Spleen (tissue), 11 donors: ENCODE data around the gene BUD31. TPM values are rescaled to one million over a fixed set of nuclear protein-coding genes. Genes with fewer than 3 reads are reported as not detected.

Source experiments
- DNase-seq: peaks from one replicate; pipeline ENCODE4 v3.0.0-alpha.2; 2020
- H3K27ac ChIP-seq, 8 donors: fragments of 200-600 bp; sonication (generic) in 7 of 8; 1 replicate in 4 of 8; 2 replicates in 4 of 8; pipeline versions ENCODE4 v1.5.0 to v1.8.0; 2016 to 2021; ENCODE audit warnings: inconsistent platforms in 4 of 8, mild to moderate bottlenecking in 4 of 8, moderate library complexity in 1 of 8
- H3K27me3 ChIP-seq, 7 donors: fragments of 200-600 bp; sonication (generic) in 6 of 7; replicated peaks in 1 of 7; 1 replicate in 4 of 7; 2 replicates in 3 of 7; pipeline versions ENCODE4 v1.5.0 to v1.8.0; 2016 to 2021; ENCODE audit warnings: inconsistent platforms in 3 of 7, mild to moderate bottlenecking in 1 of 7
- H3K36me3 ChIP-seq, 6 donors: fragments of 200-600 bp; sonication (generic) in 5 of 6; 1 replicate in 4 of 6; 2 replicates in 2 of 6; pipeline versions ENCODE4 v1.5.0 to v1.8.0; 2016 to 2021; ENCODE audit warnings: inconsistent platforms in 2 of 6
- H3K4me1 ChIP-seq, 6 donors: fragments of 200-600 bp; sonication (generic) in 5 of 6; 1 replicate in 3 of 6; 2 replicates in 3 of 6; pipeline versions ENCODE4 v1.5.0 to v1.8.0; 2016 to 2021; ENCODE audit warnings: inconsistent platforms in 3 of 6
- H3K4me3 ChIP-seq, 8 donors: fragments of 200-600 bp; sonication (generic) in 7 of 8; 1 replicate in 4 of 8; 2 replicates in 4 of 8; pipeline versions ENCODE4 v1.5.0 to v1.8.0; 2016 to 2021; ENCODE audit warnings: inconsistent platforms in 4 of 8, mild to moderate bottlenecking in 4 of 8, moderate library complexity in 2 of 8
- H3K9me3 ChIP-seq, 8 donors: fragments of 200-600 bp; sonication (generic) in 7 of 8; 1 replicate in 4 of 8; 2 replicates in 4 of 8; pipeline versions ENCODE4 v1.5.0 to v1.8.0; 2016 to 2021; ENCODE audit warnings: inconsistent platforms in 4 of 8
- CTCF ChIP-seq, 11 experiments: fragments of 200-600 bp in 7 of 11; fragments of 450-650 bp in 4 of 11; sonication (generic) in 4 of 11; IDR thresholded peaks in 8 of 11; conservative IDR thresholded peaks in 3 of 11; 1 replicate in 7 of 11; 2 replicates in 4 of 11; pipeline versions ENCODE4 v1.4.0 to v1.8.0; 2016 to 2021; ENCODE audit warnings: antibody characterized with exemption in 11 of 11, inconsistent platforms in 4 of 11, mild to moderate bottlenecking in 1 of 11
- POLR2A ChIP-seq, 3 donors: fragments of 450-650 bp; IDR thresholded peaks; one replicate each; pipeline ENCODE4 v1.5.1; 2017; ENCODE audit warnings: antibody characterized with exemption in 3 of 3, mild to moderate bottlenecking in 1 of 3
- POLR2AphosphoS5 ChIP-seq, 3 donors: sonication (generic); formaldehyde crosslinking; IDR thresholded peaks; one replicate each; pipeline ENCODE4 v1.5.1; 2017; ENCODE audit warnings: antibody characterized with exemption in 3 of 3
- WGBS, 5 donors: extraction: QIAGEN DNeasy Blood & Tissue Kit in 3 of 5; methylation state at CpG; one replicate each; pipeline versions ENCODE4 v1.1.5 to v1.1.7; 2013 to 2018; 5-methylcytosine and 5-hydroxymethylcytosine counted together
- intact Hi-C: fragments of 100-400 bp; cut with DNase I; formaldehyde crosslinking; loops from one replicate; pipeline ENCODE4 v1.15.0; 2023; ENCODE audit warnings: low total_unique reads
- polyA plus RNA-seq, 3 donors: library from polyadenylated mRNA; stranded (reverse); fragments of 200-250 nt; gene quantifications; one replicate each; pipeline ENCODE4 v1.2.1, GENCODE V29; 2013
- total RNA-seq, 7 donors: library from RNA; depleted of rRNA in 3 of 7; stranded (reverse); fragments of >200 nt in 3 of 7; fragmentation: NEBNext Ultra II Directional in 4 of 7; extraction: Animal tissue kit (Norgen Biotek cat#: 25700) in 4 of 7; gene quantifications; one replicate each; pipeline versions ENCODE4 v1.1.0 to v1.2.1, GENCODE V29; 2016 to 2021
- donor health status: healthy with polysubstance abuse.
- donor health status: DM: no; HTN: no; CAD: no; lungs with moderate emphysema.
- donor health status: DM: no; HTN: no; CAD: no.
- donor health status: Bipolar disorder and iron deficiency.
- donor health status: healthy.
- donor health status: DM: no; HTN: no; CAD: no.
- donor health status: DM: yes; HTN: yes; CAD: no.

BUD31 gene
- total and polyA plus RNA-seq, 10 donors: 48.4 to 124 (median 71.0) TPM

- WGBS, 5 donors: 66 to 88% (median 83%) methylated on average over 13 of the region's 13 CpGs
- intact Hi-C loops: no loop called here
- Histone ChIP-seq H3K36me3 (peaks cover 0 to 100% (median 80%) of the 10 kb centered on the region in 6 donors), H3K9me3 (no peaks in the 10 kb centered on the region), H3K27ac (no peak overlapping the region), H3K4me1 (peaks cover 0 to 48% (median 19%) of the 10 kb centered on the region in 6 donors), H3K27me3 (no peaks in the 10 kb centered on the region), H3K4me3 (no peak overlapping the region)
- TF ChIP-seq POLR2A (IDR thresholded peaks at IDR 0.05): no peak
- no peak for TF ChIP-seq POLR2AphosphoS5 (IDR thresholded peaks at IDR 0.05)
- TF ChIP-seq CTCF (IDR thresholded peaks at IDR 0.05 in 8 of 11, conservative IDR thresholded peaks at IDR 0.05 in 3 of 11): no peak
- DNase-seq: no peak
Observed at GRCh38 chr7:99456288-99456687, 47.5 kb downstream of the BUD31 start.

- intact Hi-C loops: no loop called here
- Histone ChIP-seq H3K27me3 (no peaks in the 10 kb centered on the region), H3K4me3 (no peak overlapping the region), H3K27ac (no peak overlapping the region), H3K36me3 (peaks cover 0 to 100% (median 76%) of the 10 kb centered on the region in 6 donors), H3K9me3 (no peaks in the 10 kb centered on the region), H3K4me1 (peaks cover 0 to 56% (median 23%) of the 10 kb centered on the region in 6 donors)
- DNase-seq: no peak
- WGBS, 5 donors: 84 to 92% (median 87%) methylated on average over 6 of the region's 6 CpGs
- TF ChIP-seq CTCF (IDR thresholded peaks at IDR 0.05 in 8 of 11, conservative IDR thresholded peaks at IDR 0.05 in 3 of 11) (no peak), POLR2AphosphoS5 (IDR thresholded peaks at IDR 0.05) (no peak), POLR2A (IDR thresholded peaks at IDR 0.05) (no peak)
Observed at GRCh38 chr7:99457050-99457649, 48.4 kb downstream of the BUD31 start.

- WGBS, 5 donors: 76 to 87% (median 85%) methylated on average over 13 to 26 of the region's 26 CpGs
- Histone ChIP-seq H3K4me3 (no peak overlapping the region), H3K27ac (no peak overlapping the region), H3K36me3 (peaks cover 0 to 100% (median 69%) of the 10 kb centered on the region in 6 donors), H3K27me3 (no peaks in the 10 kb centered on the region), H3K9me3 (no peaks in the 10 kb centered on the region), H3K4me1 (peaks cover 3 to 56% (median 26%) of the 10 kb centered on the region in 6 donors)
- intact Hi-C loops: no loop called here
- TF ChIP-seq POLR2AphosphoS5 (IDR thresholded peaks at IDR 0.05) (peak; percentile 24 to 65 (median 32)), CTCF (IDR thresholded peaks at IDR 0.05 in 8 of 11, conservative IDR thresholded peaks at IDR 0.05 in 3 of 11) (no peak), POLR2A (IDR thresholded peaks at IDR 0.05) (no peak)
- DNase-seq: no peak
Observed at GRCh38 chr7:99457650-99458493, 49.1 kb downstream of the BUD31 start.

- Histone ChIP-seq H3K4me1 (peaks cover 3 to 61% (median 36%) of the 10 kb centered on the region in 6 donors), H3K27me3 (no peaks in the 10 kb centered on the region), H3K27ac (no peak overlapping the region), H3K36me3 (peaks cover 0 to 100% (median 60%) of the 10 kb centered on the region in 6 donors), H3K9me3 (no peaks in the 10 kb centered on the region), H3K4me3 (no peak overlapping the region)
- DNase-seq: no peak
- intact Hi-C loops: no loop called here
- 87 to 97% (median 91%) methylated on average over 8 of the region's 8 CpGs for WGBS, 5 donors
- TF ChIP-seq POLR2A (IDR thresholded peaks at IDR 0.05) (no peak), CTCF (IDR thresholded peaks at IDR 0.05 in 8 of 11, conservative IDR thresholded peaks at IDR 0.05 in 3 of 11) (peak in 2 of 11 experiments; percentile 8 to 33)
Observed at GRCh38 chr7:99459087-99459486, 50.3 kb downstream of the BUD31 start.
